ENCODE measurements around the gene C10orf90.

The C10orf90 gene

GRCh38 chr10:126400641-126401040 is 269.9 kb downstream of the C10orf90 start:
- Histone ChIP-seq H3K9me3 (ENCODE audit: control insufficient read depth, insufficient read depth, low read depth, low read length) (no peaks in the 10 kb centered on the region), H3K4me1 (ENCODE audit: control insufficient read depth, insufficient read depth, low read length) (peaks cover 5% of the 10 kb centered on the region; the same call in 1 of the 2 replicates), H3K27ac (ENCODE audit: extremely low read depth, low read depth, low read length) (no peak overlapping the region), H3K36me3 (ENCODE audit: control insufficient read depth in 2 of 2, insufficient read depth in 1 of 2, low read length in 2 of 2) (no peaks in the 10 kb centered on the region), H3K4me3 (ENCODE audit: low read depth, low read length) (no peak overlapping the region)
- POLR2A ChIA-PET, result no interaction called here
- CTCF ChIA-PET, result interaction anchor here (0.6 to 0.7 kb wide), 2 partner anchors 161 to 348 kb away, joined by 3 to 4 read pairs; no protein-coding TSS in a partner anchor
- no peak for TF ChIP-seq ZNF114 (tag by site-specific recombination; IDR thresholded peaks at IDR 0.05)
- TF ChIP-seq ZNF791 (tag by site-specific recombination; IDR thresholded peaks at IDR 0.05), result no peak
- TF ChIP-seq HIC1 (tag by site-specific recombination; IDR thresholded peaks at IDR 0.05), result no peak
- TF ChIP-seq ZNF530 (tag by site-specific recombination; IDR thresholded peaks at IDR 0.05; ENCODE audit: low read depth), result no peak
- no peak for TF ChIP-seq HOXC10 (CRISPR knock-in tag; IDR thresholded peaks at IDR 0.05)
- TF ChIP-seq ZNF274 (IDR thresholded peaks at IDR 0.05; ENCODE audit: low read length), result no peak
- no peak for TF ChIP-seq ZNF274 (tag by site-specific recombination; IDR thresholded peaks at IDR 0.05; ENCODE audit: borderline replicate concordance)
- no peak for TF ChIP-seq ZNF792 (tag by site-specific recombination; IDR thresholded peaks at IDR 0.05)
- TF ChIP-seq ZNF16 (tag by site-specific recombination; IDR thresholded peaks at IDR 0.05; ENCODE audit: low read depth), result no peak
- no peak for TF ChIP-seq ZNF777 (tag by site-specific recombination; IDR thresholded peaks at IDR 0.05; ENCODE audit: borderline replicate concordance)
- TF ChIP-seq EGR2 (tag by site-specific recombination; IDR thresholded peaks at IDR 0.05; ENCODE audit: low read depth), result no peak
- TF ChIP-seq KLF9 (tag by site-specific recombination; IDR thresholded peaks at IDR 0.05; ENCODE audit: low read depth), result no peak
- no peak for TF ChIP-seq MZF1 (tag by site-specific recombination; IDR thresholded peaks at IDR 0.05; ENCODE audit: borderline replicate concordance)
- TF ChIP-seq AEBP2 (tag by site-specific recombination; IDR thresholded peaks at IDR 0.05; ENCODE audit: borderline replicate concordance), result no peak

- TF ChIP-seq ZNF561 (tag by site-specific recombination; IDR thresholded peaks at IDR 0.05; ENCODE audit: borderline replicate concordance) (no peak), ZNF138 (tag by site-specific recombination; IDR thresholded peaks at IDR 0.05; ENCODE audit: borderline replicate concordance) (no peak)
- Histone ChIP-seq H3K4me1 (ENCODE audit: control insufficient read depth, insufficient read depth, low read length) (peaks cover 5% of the 10 kb centered on the region; the same call in 1 of the 2 replicates), H3K27ac (ENCODE audit: extremely low read depth, low read depth, low read length) (no peak overlapping the region), H3K9me3 (ENCODE audit: control insufficient read depth, insufficient read depth, low read depth, low read length) (no peaks in the 10 kb centered on the region), H3K36me3 (ENCODE audit: control insufficient read depth in 2 of 2, insufficient read depth in 1 of 2, low read length in 2 of 2) (no peaks in the 10 kb centered on the region), H3K4me3 (ENCODE audit: low read depth, low read length) (no peak overlapping the region)
- ChIA-PET CTCF (no interaction called here), POLR2A (no interaction called here)
These were observed 271.6 kb downstream of the C10orf90 start for GRCh38 chr10:126398924-126399323.

GRCh38 chr10:126398383-126398743 is 272.1 kb downstream of the C10orf90 start:
- ChIA-PET CTCF (interaction anchor here (0.5 kb wide), 1 partner anchor 251 kb away, joined by 3 read pairs; no protein-coding TSS in a partner anchor), POLR2A (no interaction called here)
- H3K27ac ChIP-seq (ENCODE audit: extremely low read depth, low read depth, low read length), result no peak overlapping the region
- no peaks in the 10 kb centered on the region for H3K36me3 ChIP-seq (ENCODE audit: control insufficient read depth in 2 of 2, insufficient read depth in 1 of 2, low read length in 2 of 2)
- no peaks in the 10 kb centered on the region for H3K9me3 ChIP-seq (ENCODE audit: control insufficient read depth, insufficient read depth, low read depth, low read length)
- no peak overlapping the region for H3K4me3 ChIP-seq (ENCODE audit: low read depth, low read length)
- peaks cover 5% of the 10 kb centered on the region; the same call in 1 of the 2 replicates for H3K4me1 ChIP-seq (ENCODE audit: control insufficient read depth, insufficient read depth, low read length)
- TF ChIP-seq ZBTB48 (tag by site-specific recombination; IDR thresholded peaks at IDR 0.05), result no peak
- no peak for TF ChIP-seq BCL11B (tag by site-specific recombination; IDR thresholded peaks at IDR 0.05; ENCODE audit: low read depth)
- TF ChIP-seq ZEB2 (tag by site-specific recombination; IDR thresholded peaks at IDR 0.05), result 0 out of 2 replicates have a peak, but pooled peaks have one; percentile 3
- peak; percentile 8; the same call in 1 of the 2 replicates for TF ChIP-seq ZBTB21 (tag by site-specific recombination; IDR thresholded peaks at IDR 0.05)
- no peak for TF ChIP-seq ZNF76 (tag by site-specific recombination; IDR thresholded peaks at IDR 0.05; ENCODE audit: borderline replicate concordance, low read depth)
- TF ChIP-seq ZNF157 (tag by site-specific recombination; IDR thresholded peaks at IDR 0.05), result no peak
- TF ChIP-seq PRDM10 (tag by site-specific recombination; IDR thresholded peaks at IDR 0.05), result 0 out of 2 replicates have a peak, but pooled peaks have one; percentile 7
- 0 out of 2 replicates have a peak, but pooled peaks have one; percentile 9 for TF ChIP-seq KLF8 (tag by site-specific recombination; IDR thresholded peaks at IDR 0.05)
- TF ChIP-seq PRDM1 (tag by site-specific recombination; IDR thresholded peaks at IDR 0.05), result no peak
- no peak for TF ChIP-seq GFI1B (tag by site-specific recombination; IDR thresholded peaks at IDR 0.05)
- no peak for TF ChIP-seq ZNF416 (tag by site-specific recombination; IDR thresholded peaks at IDR 0.05)

Measured in HEK293 (cell line).